GM19324 (cell line): ENCODE data around the gene ZNF606.

ENCODE experiments used
- ATAC-seq: cut with Tn5 transposase; IDR thresholded peaks from one replicate; pipeline ENCODE4 v1.9.1; 2021; ENCODE audit warnings: mild to moderate bottlenecking, moderate library complexity; ENCODE audit not compliant: unreplicated experiment, low FRiP score

The ZNF606 gene

DNA sequence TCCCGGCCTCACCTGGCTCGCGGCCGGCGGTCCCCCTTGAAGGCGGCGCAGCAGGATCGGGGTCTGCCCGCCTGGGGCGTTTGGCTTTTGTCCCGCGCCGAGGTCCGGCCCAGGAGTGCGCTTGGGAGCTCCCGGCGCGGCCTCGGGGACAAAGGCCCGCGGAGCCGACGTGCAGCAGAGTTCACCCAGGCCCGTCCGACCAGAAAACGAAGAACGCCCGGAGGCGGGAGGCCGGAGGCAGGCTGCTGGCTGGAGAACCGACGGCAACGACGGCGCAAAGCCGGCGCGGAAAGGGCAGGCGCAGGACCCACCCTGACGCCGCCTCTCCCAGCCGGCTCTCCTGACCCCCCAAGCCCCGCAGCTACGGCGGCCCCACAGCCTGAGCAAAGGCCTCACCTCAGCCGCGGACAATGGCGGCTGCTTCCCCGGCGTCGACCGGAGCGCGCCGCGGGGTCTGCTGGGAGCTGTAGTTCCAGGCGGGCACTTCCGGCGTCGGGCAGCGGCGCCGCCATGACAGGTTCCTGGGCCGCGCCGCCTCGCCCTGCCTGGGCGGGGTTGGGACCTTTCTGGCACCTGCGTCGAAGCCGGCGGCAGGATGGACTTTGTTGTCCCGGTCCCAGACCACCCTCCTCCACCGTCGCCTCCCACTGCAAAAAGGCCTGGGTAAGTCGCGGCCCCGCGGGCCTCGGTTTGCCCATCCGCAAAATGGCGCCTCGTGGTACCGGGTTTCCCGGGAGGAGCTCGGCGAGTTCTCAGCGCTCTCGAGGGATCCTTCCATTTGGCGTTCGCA is at the start of gene ZNF606:
Gene ZNF606 (minus strand): TSS at position 437 of the 790 bp plus-strand sequence. CDS start 1,501 bp downstream, outside the sequence.
- ATAC-seq, result peak; percentile 91

DNA sequence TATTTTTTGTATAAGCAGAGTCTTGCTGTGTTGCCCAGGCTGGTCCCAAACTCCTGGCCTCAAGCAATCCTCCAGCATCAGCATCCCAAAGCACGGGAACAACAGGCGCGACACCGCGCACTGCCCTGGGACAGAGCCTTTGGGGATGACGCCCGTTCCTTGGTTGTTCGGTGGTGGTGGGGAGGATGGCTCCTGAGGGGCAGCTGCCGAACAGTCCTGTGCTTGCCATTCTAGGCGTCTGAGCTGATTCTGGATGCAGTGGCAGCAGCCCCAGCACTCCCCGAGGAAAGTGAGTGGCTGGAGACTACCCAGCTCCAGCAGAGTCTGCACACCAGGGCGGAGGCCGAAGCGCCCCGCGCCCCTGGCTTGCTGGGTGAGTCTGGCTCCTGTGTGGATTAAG is 49.6 kb upstream of the ZNF606 start:
- no peak for ATAC-seq

DNA sequence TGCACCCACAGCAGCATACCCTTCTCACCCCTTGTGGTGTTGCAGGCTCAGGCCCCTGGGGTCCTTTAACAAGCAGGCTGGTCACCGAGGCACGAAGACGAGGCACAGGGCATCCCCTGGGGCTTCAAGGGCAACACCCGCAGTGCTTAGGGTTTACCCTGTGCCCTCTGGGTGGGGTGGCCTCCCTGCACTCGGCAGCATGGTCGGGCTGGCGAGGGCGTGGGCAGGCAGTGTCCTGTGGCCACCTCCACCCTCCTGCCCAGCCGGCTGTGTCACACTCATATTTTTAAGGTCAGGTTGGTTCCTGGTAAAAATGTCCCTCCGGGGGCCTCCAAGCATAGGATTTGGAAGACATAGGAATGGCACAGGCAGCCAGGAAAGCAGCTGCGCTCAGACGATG is 45.1 kb upstream of the ZNF606 start:
- no peak for ATAC-seq

DNA sequence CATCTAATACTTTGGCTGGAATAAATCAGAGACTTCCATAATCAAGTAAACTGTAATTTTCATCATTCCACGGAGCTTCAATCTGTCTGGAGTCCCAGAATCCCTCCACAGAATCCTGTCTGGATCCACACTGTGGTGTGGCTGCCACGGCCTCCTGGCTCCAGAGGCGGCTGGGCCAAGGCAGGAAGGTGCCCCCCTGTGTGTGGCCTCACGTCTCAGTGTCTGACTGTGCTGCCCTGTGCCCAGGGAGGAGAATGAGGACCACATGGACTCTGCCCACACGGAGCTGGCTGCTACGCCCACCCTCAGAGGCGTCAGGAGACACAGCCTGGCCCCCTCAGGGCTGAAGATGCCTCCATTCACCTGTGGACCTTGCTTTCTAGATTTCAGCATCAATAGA is 44.2 kb upstream of the ZNF606 start:
- no peak for ATAC-seq

DNA sequence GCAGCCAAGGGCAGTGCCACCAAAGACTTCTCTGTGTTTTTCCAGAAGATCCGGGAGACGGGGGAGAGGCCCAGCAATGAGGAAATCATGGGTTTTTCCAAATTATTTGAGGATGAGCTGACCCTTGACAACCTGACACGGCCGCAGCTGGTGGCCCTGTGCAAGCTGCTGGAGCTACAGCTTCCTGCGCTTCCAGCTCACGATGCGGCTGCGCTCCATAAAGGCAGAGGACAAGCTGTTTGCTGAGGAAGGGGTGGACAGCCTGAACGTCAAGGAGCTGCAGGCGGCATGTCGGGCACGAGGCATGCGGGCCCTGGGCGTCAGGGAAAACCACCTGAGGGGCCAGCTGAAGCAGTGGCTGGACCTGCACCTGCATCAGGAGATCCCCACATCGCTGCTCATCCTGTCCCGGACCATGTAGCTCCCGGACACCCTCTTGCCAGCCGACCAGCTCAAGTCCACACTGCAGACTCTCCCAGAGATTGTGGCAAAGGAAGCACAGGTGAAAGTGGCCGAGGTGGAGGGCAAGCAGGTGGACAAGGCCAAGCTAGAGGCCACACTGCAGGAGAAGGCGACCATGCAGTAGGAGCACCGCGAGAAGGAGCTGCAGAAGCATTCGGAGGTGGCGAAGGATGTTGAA is 42.9 kb upstream of the ZNF606 start:
- no peak for ATAC-seq

DNA sequence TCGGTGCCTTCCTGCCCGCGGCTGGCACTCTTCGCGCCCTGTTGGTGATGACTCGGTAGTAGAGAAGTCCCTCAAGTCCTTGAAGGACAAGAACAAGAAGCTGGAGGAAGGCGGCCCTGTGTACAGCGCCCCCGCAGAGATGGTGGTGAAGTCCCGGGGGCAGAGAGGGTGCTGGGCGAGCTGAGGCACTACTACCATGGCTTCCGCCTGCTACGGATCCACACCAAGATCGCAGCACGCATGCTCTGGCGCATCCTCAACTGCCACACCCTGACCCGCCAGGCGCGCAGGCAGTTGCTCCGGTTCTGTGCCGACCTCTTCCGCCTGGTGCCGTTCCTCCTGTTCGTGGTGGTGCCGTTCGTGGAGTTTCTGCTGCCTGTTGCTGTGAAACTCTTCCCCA is 42.3 kb upstream of the ZNF606 start:
- no peak for ATAC-seq

DNA sequence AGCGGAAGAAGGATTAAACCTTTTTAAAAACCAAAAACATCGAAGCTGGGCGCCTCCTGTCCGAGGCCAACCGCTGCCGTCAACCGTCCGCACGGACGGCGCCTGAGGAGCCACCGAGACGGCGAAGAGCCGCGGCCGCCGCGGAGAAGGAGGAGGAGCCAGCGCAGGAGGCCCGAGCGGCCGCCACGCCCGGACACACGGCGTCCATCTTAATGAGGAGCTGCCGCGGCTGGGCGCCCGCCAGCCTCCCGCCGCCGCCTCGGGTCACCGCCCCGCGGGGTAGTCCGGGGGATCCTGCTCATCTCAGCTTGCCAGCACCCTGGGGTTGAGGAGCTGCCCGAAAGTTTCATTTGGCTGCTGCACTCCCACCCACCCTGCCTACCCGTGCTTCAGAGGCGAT is 41.8 kb upstream of the ZNF606 start:
- no peak for ATAC-seq

DNA sequence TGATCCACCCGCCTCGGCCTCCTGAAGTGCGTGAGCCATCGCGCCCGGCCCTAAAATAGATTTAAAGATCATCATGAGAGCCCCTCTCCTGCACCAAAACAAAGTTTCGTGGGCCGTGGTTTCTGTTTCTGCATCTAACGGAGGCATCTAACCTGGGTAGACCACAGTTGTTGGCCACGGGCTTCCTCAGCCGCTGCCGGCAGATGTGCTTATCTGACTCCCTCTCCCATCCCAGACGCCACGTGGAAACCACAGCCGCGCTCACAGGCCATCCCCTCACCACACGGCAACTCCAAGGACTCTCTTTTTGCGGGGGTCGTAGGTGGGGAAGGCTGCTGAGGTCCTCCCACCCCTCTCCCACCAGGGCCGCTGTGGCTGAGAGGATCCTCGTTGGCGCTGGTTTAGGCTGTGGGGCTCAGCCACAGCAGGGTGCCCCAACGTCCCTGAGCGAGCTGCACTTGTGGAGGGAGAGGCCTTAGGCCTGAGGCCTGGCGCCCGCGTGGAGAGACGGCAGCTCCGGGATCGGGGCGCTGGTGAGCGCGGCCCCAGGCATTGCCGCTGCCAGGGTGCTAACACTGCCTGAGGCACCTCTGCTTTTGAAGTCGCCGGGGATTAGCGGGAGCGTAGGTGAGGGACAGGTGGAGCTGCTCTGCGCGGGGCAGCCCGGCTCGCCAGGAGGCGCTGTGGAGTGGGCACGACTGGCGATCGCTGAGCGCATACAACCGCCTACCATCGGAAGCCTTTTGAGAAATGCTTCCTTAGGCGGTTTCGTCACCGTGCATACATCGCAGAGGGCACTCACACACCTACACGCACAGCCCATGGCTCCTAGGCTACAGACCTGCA is 40.1 kb upstream of the ZNF606 start:
- no peak for ATAC-seq

DNA sequence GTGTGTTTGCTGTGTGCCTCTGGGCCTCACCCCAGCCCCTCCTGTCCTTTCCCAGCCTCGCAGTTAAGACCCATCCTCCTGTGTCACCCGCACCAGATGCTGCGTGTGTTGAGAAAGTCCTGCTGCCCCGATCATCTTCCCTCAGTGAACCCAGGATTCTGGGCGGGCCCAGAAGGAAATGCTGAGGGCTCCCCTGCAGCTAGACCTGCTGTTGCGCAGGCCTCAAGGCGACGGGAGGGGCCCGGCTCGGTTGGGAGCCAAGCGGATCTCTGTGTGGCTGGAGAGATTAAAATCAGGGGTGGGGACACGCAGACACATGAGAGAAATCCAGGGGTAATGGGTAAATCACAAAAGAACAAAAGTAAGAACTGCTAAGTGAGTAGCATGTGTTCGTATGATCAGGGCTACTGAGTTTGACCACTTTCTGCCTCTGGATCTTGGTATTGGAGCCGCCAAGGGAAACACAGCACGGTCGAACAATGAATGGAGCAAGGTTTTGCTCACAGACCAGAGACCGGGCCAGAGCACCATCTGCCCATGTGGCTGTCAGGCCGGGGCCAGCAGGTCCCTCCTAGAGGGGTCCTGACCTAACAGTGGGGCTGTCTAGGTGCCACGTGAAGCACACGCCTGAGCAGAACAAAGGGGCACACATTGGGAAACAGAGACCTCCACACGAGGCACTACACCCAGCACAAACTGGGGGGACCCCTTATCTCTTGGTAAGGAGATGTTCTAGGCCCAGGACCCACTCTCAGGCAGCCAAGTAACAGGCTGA is 38.3 kb upstream of the ZNF606 start:
- no peak for ATAC-seq

DNA sequence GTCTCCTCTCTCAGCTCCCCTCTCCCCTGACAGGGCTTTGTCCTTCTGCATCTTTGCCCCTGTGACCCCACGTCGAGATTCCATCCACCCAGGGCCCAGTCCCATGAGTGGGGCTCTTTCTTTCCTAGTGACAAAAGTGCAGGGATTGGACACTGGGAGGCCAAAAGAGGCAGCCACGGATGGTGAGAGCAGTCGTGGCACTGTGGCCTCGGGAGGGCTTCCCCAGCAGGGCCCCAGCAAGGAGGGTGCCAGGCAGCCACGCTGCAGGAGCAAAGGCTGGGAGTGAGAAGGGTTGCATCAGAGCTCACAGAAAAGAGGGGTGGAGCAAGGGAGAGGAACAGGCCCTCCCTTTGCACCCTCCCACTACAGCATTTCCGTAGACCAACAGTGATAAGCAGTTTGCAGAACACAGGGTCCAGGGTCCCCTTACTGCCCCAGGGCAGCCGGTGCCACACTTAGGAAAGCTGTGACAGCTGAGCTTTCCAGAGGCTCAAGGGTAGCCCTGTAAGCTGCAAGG is 36.1 kb upstream of the ZNF606 start:
- ATAC-seq, result no peak

DNA sequence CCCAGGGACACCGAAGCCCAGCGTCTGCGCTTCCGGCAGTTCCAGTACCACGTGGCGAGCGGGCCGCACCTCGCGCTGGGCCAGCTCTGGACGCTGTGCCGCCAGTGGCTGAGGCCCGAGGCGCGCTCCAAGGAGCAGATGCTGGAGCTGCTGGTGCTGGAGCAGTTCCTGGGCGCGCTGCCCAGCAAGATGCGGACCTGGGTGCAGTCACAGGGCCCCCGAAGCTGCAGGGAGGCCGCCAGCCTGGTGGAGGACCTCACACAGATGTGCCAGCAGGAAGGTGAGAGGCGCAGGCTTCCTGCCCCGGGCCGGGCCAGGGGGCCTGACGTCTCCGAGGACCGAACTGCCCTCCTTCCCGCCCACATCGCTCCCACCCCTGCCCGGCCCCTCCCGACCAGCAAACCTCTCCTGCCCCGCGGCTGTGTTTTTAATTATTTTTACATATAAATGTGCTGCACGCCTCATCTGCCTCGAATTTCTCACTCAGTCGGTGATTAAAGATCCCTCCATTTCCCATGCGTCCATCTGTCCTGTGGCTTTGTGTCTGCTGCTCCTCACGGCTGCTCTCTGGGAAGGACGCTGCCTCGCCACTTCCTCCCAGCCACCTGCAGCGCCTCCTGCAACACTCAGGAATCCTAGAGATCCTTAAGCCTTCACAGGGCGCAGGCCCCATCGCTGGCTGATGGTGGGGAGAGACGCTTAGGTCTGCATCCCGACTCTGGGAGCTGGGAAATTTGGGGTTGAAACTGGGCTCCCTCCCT is 35.5 kb upstream of the ZNF606 start:
- ATAC-seq, result no peak

DNA sequence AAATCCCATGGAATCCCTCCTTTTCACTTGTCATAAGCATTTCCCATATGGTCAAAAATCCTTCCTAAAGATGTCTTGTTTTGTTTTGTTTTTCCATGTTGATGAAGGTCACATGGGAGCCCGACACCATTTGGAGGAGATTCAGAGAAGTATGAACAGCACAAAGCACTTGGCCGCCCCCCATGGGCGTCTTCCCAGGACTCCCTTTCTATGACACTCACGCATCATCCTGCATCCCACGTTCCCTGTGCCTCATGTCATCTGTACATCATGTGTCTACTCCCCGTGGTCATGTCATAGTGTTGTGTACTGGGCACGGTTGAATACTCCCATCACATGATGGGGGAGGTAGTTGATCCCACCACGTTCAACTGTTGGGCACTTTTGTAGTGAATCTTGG is 33.2 kb upstream of the ZNF606 start:
- ATAC-seq, result no peak

DNA sequence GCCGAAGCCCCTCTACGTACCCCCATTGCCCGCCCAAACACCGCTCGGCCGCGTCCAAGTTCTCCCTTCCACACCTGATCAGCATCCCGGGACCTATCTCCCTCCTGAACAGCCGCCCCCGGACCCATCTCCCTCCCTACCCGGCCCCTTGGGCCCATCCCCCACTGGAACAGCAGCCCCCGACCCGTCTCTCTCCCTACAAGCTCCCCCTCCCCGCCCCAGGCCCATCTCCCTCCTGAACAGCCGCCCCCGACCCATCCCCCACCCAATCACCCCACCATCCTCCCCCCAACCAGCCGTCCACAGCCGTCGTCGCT is 31.8 kb upstream of the ZNF606 start:
- ATAC-seq, result no peak

DNA sequence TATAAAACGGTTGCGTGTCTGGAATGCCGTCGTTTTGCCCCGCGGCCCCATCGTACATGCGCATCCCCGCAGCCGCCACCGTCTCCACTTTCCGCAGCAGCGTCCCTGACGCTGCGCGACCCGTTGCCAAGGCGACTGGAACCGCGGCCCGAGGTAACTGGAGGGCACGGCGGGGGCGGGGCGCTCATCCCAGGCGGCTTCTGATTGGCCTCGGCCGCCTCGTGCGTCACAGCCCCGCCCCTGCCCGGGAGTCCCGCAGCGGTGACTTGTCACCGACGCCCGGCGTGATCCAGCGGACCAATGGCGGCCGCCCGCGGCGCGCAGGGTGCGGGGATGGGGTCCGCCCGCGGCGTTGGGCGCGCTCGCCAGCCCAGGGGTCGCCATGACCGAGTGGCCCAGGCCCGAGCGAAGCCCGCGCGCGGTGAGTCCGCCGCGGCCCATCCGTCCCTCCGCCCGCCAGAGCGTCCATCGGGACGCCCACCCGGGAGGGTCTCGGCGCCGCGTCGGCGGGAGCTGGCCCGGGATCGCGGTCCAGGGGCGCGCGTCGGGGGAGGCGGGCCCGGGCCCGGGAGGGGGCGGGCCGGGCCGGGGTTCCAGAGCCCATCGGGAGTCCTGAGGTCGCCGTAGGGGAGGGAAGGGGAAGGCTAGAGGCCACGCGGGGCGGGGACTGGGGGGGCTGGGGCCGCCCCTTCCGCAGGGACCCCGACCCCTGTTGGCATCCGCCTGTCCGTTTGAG is 31.3 kb upstream of the ZNF606 start, which contains the start of gene ZSCAN1:
Gene ZSCAN1 (plus strand): TSS at position 285 of the 736 bp plus-strand sequence. CDS start 3,812 bp downstream, outside the sequence.
- ATAC-seq, result no peak

DNA sequence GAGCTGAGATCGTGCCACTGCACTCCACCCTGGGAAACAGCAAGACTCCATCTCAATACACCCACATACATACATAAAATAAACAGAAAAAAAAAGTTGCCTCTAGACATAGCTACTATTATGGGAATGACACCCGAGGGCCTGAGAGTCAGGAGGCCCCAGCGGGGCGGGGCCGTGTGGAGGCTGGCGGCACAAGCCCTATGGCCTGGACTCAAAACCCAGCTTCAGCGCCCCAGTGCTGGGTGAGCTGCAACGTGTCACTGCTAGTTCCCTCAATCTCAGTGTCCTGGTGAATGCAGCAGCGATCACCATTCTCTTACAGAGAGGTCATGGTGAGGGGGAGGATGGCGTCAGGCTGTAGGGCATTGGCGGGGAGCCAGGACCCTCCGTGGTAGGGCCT is 22.0 kb upstream of the ZNF606 start:
- no peak for ATAC-seq

DNA sequence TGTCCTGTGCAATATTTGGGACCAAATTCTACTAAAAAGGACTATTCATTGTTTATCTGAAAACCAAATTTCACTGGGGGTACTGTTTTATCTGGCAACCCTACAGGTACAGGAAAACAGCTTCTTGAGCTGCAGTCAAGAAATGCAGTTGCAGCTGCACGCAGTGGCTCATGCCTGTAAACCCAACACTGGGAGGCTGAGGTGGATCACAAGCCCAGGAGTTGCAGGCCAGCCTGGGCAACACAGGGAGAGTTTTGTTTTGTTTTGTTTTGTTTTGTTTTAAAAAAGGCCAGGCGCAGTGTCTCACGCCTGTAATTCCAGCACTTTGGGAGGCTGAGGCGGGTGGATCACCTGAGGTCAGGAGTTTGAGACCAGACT is 19.7 kb upstream of the ZNF606 start:
- no peak for ATAC-seq

DNA sequence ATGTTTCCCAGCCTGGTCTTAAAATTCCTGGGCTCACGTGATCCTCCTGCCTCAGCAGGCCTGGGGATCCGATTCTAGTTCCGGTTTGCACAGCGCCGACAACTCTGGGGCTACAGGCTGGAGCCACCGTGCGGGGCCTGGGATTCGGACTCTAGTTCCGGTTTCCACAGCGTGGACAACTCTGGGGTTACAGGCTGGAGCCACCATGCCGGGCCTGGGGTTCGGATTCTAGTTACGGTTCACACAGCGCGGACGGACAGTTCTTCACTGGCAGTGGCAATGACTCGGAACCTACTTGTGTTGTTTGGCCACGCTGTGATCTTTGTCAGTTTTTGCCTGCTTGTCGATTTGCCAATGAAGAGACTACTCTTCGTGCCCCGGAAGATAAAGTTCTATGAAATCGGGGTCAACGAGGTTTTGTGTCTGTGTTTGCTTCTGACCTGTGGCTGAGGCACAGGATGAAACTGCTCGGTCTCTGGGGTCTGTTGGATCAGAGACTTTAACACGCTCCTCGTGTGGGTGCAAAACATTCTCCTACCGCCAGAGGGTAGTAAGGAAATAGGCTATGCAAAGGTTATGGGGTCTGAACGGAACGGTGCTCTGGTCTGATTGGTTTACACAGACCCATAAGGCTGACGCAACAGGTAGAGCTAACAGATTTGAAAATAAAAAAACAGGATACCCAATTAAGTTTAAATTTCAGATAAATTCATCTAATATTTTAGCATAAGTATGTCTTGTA is 19.1 kb upstream of the ZNF606 start:
- ATAC-seq, result no peak

DNA sequence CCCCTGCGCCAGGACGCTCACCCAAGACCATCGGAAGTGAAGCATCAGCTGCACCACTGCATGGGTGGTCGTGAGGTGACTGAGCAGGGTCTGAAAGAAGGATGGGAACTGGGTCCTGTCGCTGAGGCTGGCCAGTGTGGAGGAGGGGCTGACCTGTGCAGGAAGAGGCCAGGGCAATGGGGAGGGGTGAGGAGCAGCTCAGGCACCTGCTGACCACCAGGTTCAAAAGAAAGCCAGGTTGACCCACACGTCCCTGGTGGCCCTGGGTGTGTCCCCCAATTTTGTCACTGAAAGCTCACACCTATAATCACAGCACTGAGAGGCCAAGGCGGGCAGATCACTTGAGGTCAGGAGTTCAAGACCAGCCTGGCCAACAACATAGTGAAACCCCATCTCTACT is 17.5 kb upstream of the ZNF606 start:
- no peak for ATAC-seq
